GM18511 (cell line): Measurements from ENCODE around the gene STOM.
A peak's percentile ranks its signal among the peaks of the same experiment; 100 is the strongest.

Experiments
- ATAC-seq: cut with Tn5 transposase; IDR thresholded peaks from one replicate; pipeline ENCODE4 v1.9.1; 2021; ENCODE audit warnings: mild to moderate bottlenecking, moderate library complexity; ENCODE audit not compliant: unreplicated experiment

The STOM gene

GRCh38 chr9:121372239-121373010 is 2.4 kb upstream of the STOM start:
- no peak for ATAC-seq

- no peak for ATAC-seq
Measured at GRCh38 chr9:121371495-121372061, 1.5 kb upstream of the STOM start.

GRCh38 chr9:121368745-121369144 is 1.3 kb downstream of the STOM start:
- ATAC-seq, result no peak

- no peak for ATAC-seq
Measured at GRCh38 chr9:121368138-121368522, 1.9 kb downstream of the STOM start.

- no peak for ATAC-seq
Measured at GRCh38 chr9:121367306-121368137, 2.5 kb downstream of the STOM start.

GRCh38 chr9:121366611-121367192 is 3.3 kb downstream of the STOM start:
- ATAC-seq, result no peak

GRCh38 chr9:121365564-121365963 is 4.5 kb downstream of the STOM start:
- ATAC-seq, result no peak

GRCh38 chr9:121364886-121365285 is 5.2 kb downstream of the STOM start:
- no peak for ATAC-seq

- ATAC-seq, result no peak
Measured at GRCh38 chr9:121364077-121364476, 6.0 kb downstream of the STOM start.

GRCh38 chr9:121363622-121363961 is 6.5 kb downstream of the STOM start:
- ATAC-seq, result no peak

GRCh38 chr9:121362813-121363621 is 7.0 kb downstream of the STOM start:
- ATAC-seq, result no peak

GRCh38 chr9:121360601-121361374 is 9.3 kb downstream of the STOM start:
- no peak for ATAC-seq

GRCh38 chr9:121359351-121360294 is 10.4 kb downstream of the STOM start:
- no peak for ATAC-seq

- ATAC-seq, result no peak
Measured at GRCh38 chr9:121358751-121359150, 11.3 kb downstream of the STOM start.

- ATAC-seq, result no peak
Measured at GRCh38 chr9:121357011-121357410, 13.0 kb downstream of the STOM start.

- no peak for ATAC-seq
Measured at GRCh38 chr9:121354762-121355161, 15.3 kb downstream of the STOM start.

GRCh38 chr9:121354141-121354540 is 15.9 kb downstream of the STOM start:
- ATAC-seq, result peak; percentile 6

GRCh38 chr9:121353241-121354061 is 16.6 kb downstream of the STOM start:
- peak; percentile 99 for ATAC-seq
